Measurements from ENCODE around the gene SCMH1.

DNA sequence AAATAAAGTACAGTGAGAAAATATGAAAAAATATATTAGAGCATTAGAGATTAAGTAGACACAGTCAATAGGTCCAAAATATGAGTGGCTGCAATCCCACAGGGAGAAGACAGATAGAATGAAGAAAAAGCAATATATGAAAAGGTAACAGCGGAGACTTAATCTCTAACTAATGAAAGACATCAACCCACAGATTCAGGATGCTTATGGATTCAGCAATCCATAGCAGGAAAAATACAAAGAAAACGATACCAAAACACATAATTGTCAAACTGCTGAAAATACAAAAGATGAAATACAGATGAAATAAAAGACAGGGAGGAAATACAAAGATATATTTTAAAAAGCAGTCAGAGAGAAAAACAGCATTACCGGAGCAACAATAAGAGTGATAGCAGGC lies 163.9 kb downstream of the SCMH1 start:
- TF ChIP-seq, protein P1, sequence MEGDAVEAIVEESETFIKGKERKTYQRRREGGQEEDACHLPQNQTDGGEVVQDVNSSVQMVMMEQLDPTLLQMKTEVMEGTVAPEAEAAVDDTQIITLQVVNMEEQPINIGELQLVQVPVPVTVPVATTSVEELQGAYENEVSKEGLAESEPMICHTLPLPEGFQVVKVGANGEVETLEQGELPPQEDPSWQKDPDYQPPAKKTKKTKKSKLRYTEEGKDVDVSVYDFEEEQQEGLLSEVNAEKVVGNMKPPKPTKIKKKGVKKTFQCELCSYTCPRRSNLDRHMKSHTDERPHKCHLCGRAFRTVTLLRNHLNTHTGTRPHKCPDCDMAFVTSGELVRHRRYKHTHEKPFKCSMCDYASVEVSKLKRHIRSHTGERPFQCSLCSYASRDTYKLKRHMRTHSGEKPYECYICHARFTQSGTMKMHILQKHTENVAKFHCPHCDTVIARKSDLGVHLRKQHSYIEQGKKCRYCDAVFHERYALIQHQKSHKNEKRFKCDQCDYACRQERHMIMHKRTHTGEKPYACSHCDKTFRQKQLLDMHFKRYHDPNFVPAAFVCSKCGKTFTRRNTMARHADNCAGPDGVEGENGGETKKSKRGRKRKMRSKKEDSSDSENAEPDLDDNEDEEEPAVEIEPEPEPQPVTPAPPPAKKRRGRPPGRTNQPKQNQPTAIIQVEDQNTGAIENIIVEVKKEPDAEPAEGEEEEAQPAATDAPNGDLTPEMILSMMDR (IDR thresholded peaks at IDR 0.05), result no peak
- TF ChIP-seq POLR2A (IDR thresholded peaks at IDR 0.05), result no peak
